OCI-LY1 (cell line): ENCODE measurements around the gene ATP11C.

Experiments
- EZH2 ChIP-seq: fragments of 200-600 bp; sonication (generic), shearing (Covaris generic); IDR thresholded peaks from 2 replicates; pipeline ENCODE4 v1.8.0; 2017; ENCODE audit warnings: borderline replicate concordance, mixed run types, mild to moderate bottlenecking, antibody characterized with exemption, low read length, moderate library complexity, mixed read lengths
- TF ChIP-seq, protein P1 (sequence below): fragments of 200-600 bp; sonication (generic), shearing (Covaris generic); IDR thresholded peaks from 2 replicates; pipeline ENCODE4 v1.5.1; 2017; ENCODE audit warnings: mild to moderate bottlenecking, antibody characterized with exemption, low read length, moderate library complexity, mixed read lengths

DNA sequence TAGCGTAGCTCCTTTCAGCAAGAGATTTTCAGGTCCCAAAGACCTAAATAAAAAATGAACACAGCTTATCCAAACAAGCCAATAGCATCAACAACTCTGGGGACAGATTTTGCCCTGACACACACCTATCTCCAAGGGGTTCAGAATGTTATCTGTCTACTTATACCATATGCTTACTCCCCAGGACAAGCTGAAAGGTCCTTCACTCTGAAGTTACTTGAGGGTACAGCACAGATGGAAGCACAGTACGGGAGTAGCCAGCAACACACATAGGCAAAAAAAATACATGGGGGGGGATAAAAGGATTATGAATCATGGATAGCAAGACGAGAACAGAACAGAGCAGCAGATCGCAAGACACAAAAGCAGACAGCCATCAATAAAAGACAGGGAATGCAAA is 134.2 kb downstream of the ATP11C start:
- TF ChIP-seq, protein P1, sequence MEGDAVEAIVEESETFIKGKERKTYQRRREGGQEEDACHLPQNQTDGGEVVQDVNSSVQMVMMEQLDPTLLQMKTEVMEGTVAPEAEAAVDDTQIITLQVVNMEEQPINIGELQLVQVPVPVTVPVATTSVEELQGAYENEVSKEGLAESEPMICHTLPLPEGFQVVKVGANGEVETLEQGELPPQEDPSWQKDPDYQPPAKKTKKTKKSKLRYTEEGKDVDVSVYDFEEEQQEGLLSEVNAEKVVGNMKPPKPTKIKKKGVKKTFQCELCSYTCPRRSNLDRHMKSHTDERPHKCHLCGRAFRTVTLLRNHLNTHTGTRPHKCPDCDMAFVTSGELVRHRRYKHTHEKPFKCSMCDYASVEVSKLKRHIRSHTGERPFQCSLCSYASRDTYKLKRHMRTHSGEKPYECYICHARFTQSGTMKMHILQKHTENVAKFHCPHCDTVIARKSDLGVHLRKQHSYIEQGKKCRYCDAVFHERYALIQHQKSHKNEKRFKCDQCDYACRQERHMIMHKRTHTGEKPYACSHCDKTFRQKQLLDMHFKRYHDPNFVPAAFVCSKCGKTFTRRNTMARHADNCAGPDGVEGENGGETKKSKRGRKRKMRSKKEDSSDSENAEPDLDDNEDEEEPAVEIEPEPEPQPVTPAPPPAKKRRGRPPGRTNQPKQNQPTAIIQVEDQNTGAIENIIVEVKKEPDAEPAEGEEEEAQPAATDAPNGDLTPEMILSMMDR: no peak
- TF ChIP-seq EZH2: no peak
